ENCODE data around the gene CNTNAP4. TPM values are rescaled to one million over a fixed set of nuclear protein-coding genes. Genes with fewer than 3 reads are reported as not detected.

Gene CNTNAP4
- total and polyA plus RNA-seq, 9 donors, result 7.1 to 16.0 (median 9.0) TPM

- no peak overlapping the region for H3K4me3 ChIP-seq (ENCODE audit: low read length)
- no peaks in the 10 kb centered on the region for H3K27me3 ChIP-seq (ENCODE audit: control insufficient read depth, insufficient read depth, low read length)
- WGBS (ENCODE audit: insufficient coverage), result no CpG with 5 or more reads among the region's 3 CpGs
- no peaks in the 10 kb centered on the region for H3K36me3 ChIP-seq (ENCODE audit: control insufficient read depth, insufficient read depth, low read length)
- no peaks in the 10 kb centered on the region for H3K4me1 ChIP-seq (ENCODE audit: control insufficient read depth, insufficient read depth, low read length)
- H3K27ac ChIP-seq (ENCODE audit: low read length), result no peak overlapping the region
- DNase-seq, result no peak
- no peaks in the 10 kb centered on the region for H3K9me3 ChIP-seq (replicated peaks; ENCODE audit: control insufficient read depth, low read depth, low read length)
Measured at GRCh38 chr16:76444832-76445231, 167.6 kb downstream of the CNTNAP4 start.

GRCh38 chr16:76445815-76446214, 168.6 kb downstream of the CNTNAP4 start:
- H3K27ac ChIP-seq (ENCODE audit: low read length), result no peak overlapping the region
- H3K9me3 ChIP-seq (replicated peaks; ENCODE audit: control insufficient read depth, low read depth, low read length), result no peaks in the 10 kb centered on the region
- no peaks in the 10 kb centered on the region for H3K36me3 ChIP-seq (ENCODE audit: control insufficient read depth, insufficient read depth, low read length)
- no peak overlapping the region for H3K4me3 ChIP-seq (ENCODE audit: low read length)
- no peaks in the 10 kb centered on the region for H3K4me1 ChIP-seq (ENCODE audit: control insufficient read depth, insufficient read depth, low read length)
- no peak for DNase-seq
- no CpG with 5 or more reads among the region's 3 CpGs for WGBS (ENCODE audit: insufficient coverage)
- no peaks in the 10 kb centered on the region for H3K27me3 ChIP-seq (ENCODE audit: control insufficient read depth, insufficient read depth, low read length)

GRCh38 chr16:76446251-76446650, 169.1 kb downstream of the CNTNAP4 start:
- no CpG with 5 or more reads among the region's 3 CpGs for WGBS (ENCODE audit: insufficient coverage)

GRCh38 chr16:76450890-76451289, 173.7 kb downstream of the CNTNAP4 start:
- Histone ChIP-seq H3K27ac (ENCODE audit: low read length) (no peak overlapping the region), H3K27me3 (ENCODE audit: control insufficient read depth, insufficient read depth, low read length) (no peaks in the 10 kb centered on the region), H3K9me3 (replicated peaks; ENCODE audit: control insufficient read depth, low read depth, low read length) (no peaks in the 10 kb centered on the region), H3K36me3 (ENCODE audit: control insufficient read depth, insufficient read depth, low read length) (no peaks in the 10 kb centered on the region), H3K4me1 (ENCODE audit: control insufficient read depth, insufficient read depth, low read length) (no peaks in the 10 kb centered on the region), H3K4me3 (ENCODE audit: low read length) (no peak overlapping the region)
- no peak for DNase-seq
- 92% methylated on average over 1 of the region's 6 CpGs for WGBS (ENCODE audit: insufficient coverage)

More at GRCh38 chr16:76446251-76446650, 169.1 kb downstream of the CNTNAP4 start:
- H3K9me3 ChIP-seq (replicated peaks; ENCODE audit: control insufficient read depth, low read depth, low read length), result no peaks in the 10 kb centered on the region
- no peak overlapping the region for H3K4me3 ChIP-seq (ENCODE audit: low read length)
- no peak for DNase-seq
- no peaks in the 10 kb centered on the region for H3K27me3 ChIP-seq (ENCODE audit: control insufficient read depth, insufficient read depth, low read length)
- no peak overlapping the region for H3K27ac ChIP-seq (ENCODE audit: low read length)
- H3K4me1 ChIP-seq (ENCODE audit: control insufficient read depth, insufficient read depth, low read length), result no peaks in the 10 kb centered on the region
- H3K36me3 ChIP-seq (ENCODE audit: control insufficient read depth, insufficient read depth, low read length), result no peaks in the 10 kb centered on the region

- WGBS (ENCODE audit: insufficient coverage), result 60% methylated on average over 2 of the region's 3 CpGs
- no peak overlapping the region for H3K27ac ChIP-seq (ENCODE audit: low read length)
- H3K4me3 ChIP-seq (ENCODE audit: low read length), result no peak overlapping the region
- H3K4me1 ChIP-seq (ENCODE audit: control insufficient read depth, insufficient read depth, low read length), result no peaks in the 10 kb centered on the region
- H3K36me3 ChIP-seq (ENCODE audit: control insufficient read depth, insufficient read depth, low read length), result no peaks in the 10 kb centered on the region
- H3K27me3 ChIP-seq (ENCODE audit: control insufficient read depth, insufficient read depth, low read length), result no peaks in the 10 kb centered on the region
- no peak for DNase-seq
- H3K9me3 ChIP-seq (replicated peaks; ENCODE audit: control insufficient read depth, low read depth, low read length), result no peaks in the 10 kb centered on the region
Measured at GRCh38 chr16:76455257-76455656, 178.1 kb downstream of the CNTNAP4 start.

GRCh38 chr16:76456016-76456415, 178.8 kb downstream of the CNTNAP4 start:
- Histone ChIP-seq H3K27me3 (ENCODE audit: control insufficient read depth, insufficient read depth, low read length) (no peaks in the 10 kb centered on the region), H3K4me1 (ENCODE audit: control insufficient read depth, insufficient read depth, low read length) (no peaks in the 10 kb centered on the region), H3K36me3 (ENCODE audit: control insufficient read depth, insufficient read depth, low read length) (no peaks in the 10 kb centered on the region), H3K27ac (ENCODE audit: low read length) (no peak overlapping the region), H3K9me3 (replicated peaks; ENCODE audit: control insufficient read depth, low read depth, low read length) (no peaks in the 10 kb centered on the region), H3K4me3 (ENCODE audit: low read length) (no peak overlapping the region)
- WGBS (ENCODE audit: insufficient coverage), result no CpG with 5 or more reads among the region's 5 CpGs
- DNase-seq, result no peak

- WGBS (ENCODE audit: insufficient coverage), result no CpG with 5 or more reads among the region's 2 CpGs
- Histone ChIP-seq H3K4me3 (ENCODE audit: low read length) (no peak overlapping the region), H3K36me3 (ENCODE audit: control insufficient read depth, insufficient read depth, low read length) (no peaks in the 10 kb centered on the region), H3K4me1 (ENCODE audit: control insufficient read depth, insufficient read depth, low read length) (no peaks in the 10 kb centered on the region), H3K9me3 (replicated peaks; ENCODE audit: control insufficient read depth, low read depth, low read length) (no peaks in the 10 kb centered on the region), H3K27ac (ENCODE audit: low read length) (no peak overlapping the region), H3K27me3 (ENCODE audit: control insufficient read depth, insufficient read depth, low read length) (no peaks in the 10 kb centered on the region)
- no peak for DNase-seq
Measured at GRCh38 chr16:76459111-76459510, 181.9 kb downstream of the CNTNAP4 start.

- Histone ChIP-seq H3K4me1 (ENCODE audit: control insufficient read depth, insufficient read depth, low read length) (no peaks in the 10 kb centered on the region), H3K27me3 (ENCODE audit: control insufficient read depth, insufficient read depth, low read length) (no peaks in the 10 kb centered on the region), H3K4me3 (ENCODE audit: low read length) (no peak overlapping the region), H3K36me3 (ENCODE audit: control insufficient read depth, insufficient read depth, low read length) (no peaks in the 10 kb centered on the region), H3K9me3 (replicated peaks; ENCODE audit: control insufficient read depth, low read depth, low read length) (no peaks in the 10 kb centered on the region), H3K27ac (ENCODE audit: low read length) (no peak overlapping the region)
- DNase-seq, result no peak
- 87% methylated on average over 4 of the region's 8 CpGs for WGBS (ENCODE audit: insufficient coverage)
Measured at GRCh38 chr16:76461836-76462235, 184.6 kb downstream of the CNTNAP4 start.

- Histone ChIP-seq H3K4me1 (ENCODE audit: control insufficient read depth, insufficient read depth, low read length) (no peaks in the 10 kb centered on the region), H3K27ac (ENCODE audit: low read length) (no peak overlapping the region), H3K36me3 (ENCODE audit: control insufficient read depth, insufficient read depth, low read length) (no peaks in the 10 kb centered on the region), H3K9me3 (replicated peaks; ENCODE audit: control insufficient read depth, low read depth, low read length) (no peaks in the 10 kb centered on the region), H3K27me3 (ENCODE audit: control insufficient read depth, insufficient read depth, low read length) (no peaks in the 10 kb centered on the region), H3K4me3 (ENCODE audit: low read length) (no peak overlapping the region)
- no peak for DNase-seq
- 100% methylated on average over 1 of the region's 3 CpGs for WGBS (ENCODE audit: insufficient coverage)
Measured at GRCh38 chr16:76464955-76465620, 187.9 kb downstream of the CNTNAP4 start.

GRCh38 chr16:76466871-76467270, 189.7 kb downstream of the CNTNAP4 start:
- no peaks in the 10 kb centered on the region for H3K36me3 ChIP-seq (ENCODE audit: control insufficient read depth, insufficient read depth, low read length)
- H3K4me3 ChIP-seq (ENCODE audit: low read length), result no peak overlapping the region
- H3K9me3 ChIP-seq (replicated peaks; ENCODE audit: control insufficient read depth, low read depth, low read length), result no peaks in the 10 kb centered on the region
- H3K27me3 ChIP-seq (ENCODE audit: control insufficient read depth, insufficient read depth, low read length), result no peaks in the 10 kb centered on the region
- H3K4me1 ChIP-seq (ENCODE audit: control insufficient read depth, insufficient read depth, low read length), result no peaks in the 10 kb centered on the region
- DNase-seq, result no peak
- H3K27ac ChIP-seq (ENCODE audit: low read length), result no peak overlapping the region

GRCh38 chr16:76474048-76474447, 196.8 kb downstream of the CNTNAP4 start:
- DNase-seq, result no peak
- WGBS (ENCODE audit: insufficient coverage), result 63% methylated on average over 1 of the region's 2 CpGs
- H3K36me3 ChIP-seq (ENCODE audit: control insufficient read depth, insufficient read depth, low read length), result no peaks in the 10 kb centered on the region
- no peaks in the 10 kb centered on the region for H3K27me3 ChIP-seq (ENCODE audit: control insufficient read depth, insufficient read depth, low read length)
- no peaks in the 10 kb centered on the region for H3K9me3 ChIP-seq (replicated peaks; ENCODE audit: control insufficient read depth, low read depth, low read length)
- no peak overlapping the region for H3K27ac ChIP-seq (ENCODE audit: low read length)
- no peak overlapping the region for H3K4me3 ChIP-seq (ENCODE audit: low read length)
- H3K4me1 ChIP-seq (ENCODE audit: control insufficient read depth, insufficient read depth, low read length), result no peaks in the 10 kb centered on the region

All from muscle of leg (tissue), 11 donors.